Trophoblast cell (in vitro differentiated cells and primary cell): ENCODE data around the gene GOLGA6B.

Experiments used
- DNase-seq, 2 donors: peaks; one replicate each; pipeline ENCODE4 v3.0.0-alpha.2; 2016
- H2AFZ ChIP-seq: 2 replicates; pipeline ENCODE4 v1.6.1; 2013; ENCODE audit warnings: low read length, moderate library complexity, mild to moderate bottlenecking; ENCODE audit not compliant: insufficient read depth, poor library complexity
- H2AK5ac ChIP-seq: 2 replicates; pipeline ENCODE4 v1.6.1; 2013; ENCODE audit warnings: mild to moderate bottlenecking, low read length
- H2BK120ac ChIP-seq: 2 replicates; pipeline ENCODE4 v1.6.1; 2013; ENCODE audit warnings: low read length, mild to moderate bottlenecking, moderate library complexity; ENCODE audit not compliant: insufficient read depth, poor library complexity
- H2BK12ac ChIP-seq: 2 replicates; pipeline ENCODE4 v1.6.1; 2013; ENCODE audit warnings: mild to moderate bottlenecking, low read length, moderate library complexity
- H2BK5ac ChIP-seq: 2 replicates; pipeline ENCODE4 v1.6.1; 2013; ENCODE audit warnings: low read length, low read depth, moderate library complexity, mild to moderate bottlenecking; ENCODE audit not compliant: poor library complexity
- H3K14ac ChIP-seq: 2 replicates; pipeline ENCODE4 v1.6.1; 2013; ENCODE audit warnings: mild to moderate bottlenecking, low read length
- H3K18ac ChIP-seq: 2 replicates; pipeline ENCODE4 v1.6.1; 2013; ENCODE audit warnings: mild to moderate bottlenecking, low read length
- H3K23ac ChIP-seq: 2 replicates; pipeline ENCODE4 v1.6.1; 2013; ENCODE audit warnings: low read length
- H3K27ac ChIP-seq: 2 replicates; pipeline ENCODE4 v1.5.1; 2013; ENCODE audit warnings: low read depth, mild to moderate bottlenecking, inconsistent platforms, low read length, moderate library complexity
- H3K27me3 ChIP-seq: 2 replicates; pipeline ENCODE4 v1.6.1; 2013; ENCODE audit warnings: inconsistent platforms, mild to moderate bottlenecking, low read length, moderate library complexity; ENCODE audit not compliant: insufficient read depth
- H3K36me3 ChIP-seq, 2 experiments: 1 replicate in 1 of 2; 2 replicates in 1 of 2; pipeline ENCODE4 v1.6.1; 2013; ENCODE audit warnings: low read length in 2 of 2, mild to moderate bottlenecking in 2 of 2, moderate library complexity in 1 of 2; ENCODE audit not compliant: insufficient read depth in 2 of 2, control insufficient read depth in 1 of 2
- H3K4ac ChIP-seq: 2 replicates; pipeline ENCODE4 v1.6.1; 2013; ENCODE audit warnings: low read depth, mild to moderate bottlenecking, low read length, moderate library complexity
- H3K4me1 ChIP-seq, 2 experiments: 1 replicate in 1 of 2; 2 replicates in 1 of 2; pipeline ENCODE4 v1.6.1; 2013; ENCODE audit warnings: low read length in 2 of 2, mild to moderate bottlenecking in 2 of 2, moderate library complexity in 1 of 2; ENCODE audit not compliant: insufficient read depth in 2 of 2, control insufficient read depth in 1 of 2
- H3K4me2 ChIP-seq: 2 replicates; pipeline ENCODE4 v1.6.1; 2013; ENCODE audit warnings: inconsistent platforms, mild to moderate bottlenecking, low read length, moderate library complexity
- H3K4me3 ChIP-seq: 2 replicates; pipeline ENCODE4 v1.5.1; 2013; ENCODE audit warnings: mild to moderate bottlenecking, low read depth, low read length, inconsistent platforms
- H3K79me1 ChIP-seq: one replicate; pipeline ENCODE4 v1.6.1; 2013; ENCODE audit warnings: low read length
- H3K79me2 ChIP-seq: 2 replicates; pipeline ENCODE4 v1.6.1; 2013; ENCODE audit warnings: low read length, mild to moderate bottlenecking; ENCODE audit not compliant: control insufficient read depth, insufficient read depth, poor library complexity
- H3K9ac ChIP-seq: 2 replicates; pipeline ENCODE4 v1.6.1; 2013; ENCODE audit warnings: mild to moderate bottlenecking, low read length
- H3K9me3 ChIP-seq: 2 replicates; pipeline ENCODE4 v1.6.1; 2013; ENCODE audit warnings: low read depth, mild to moderate bottlenecking, control low read depth, inconsistent platforms, low read length; ENCODE audit not compliant: insufficient read depth
- H4K12ac ChIP-seq: 2 replicates; pipeline ENCODE4 v1.6.1; 2013; ENCODE audit warnings: low read depth, mild to moderate bottlenecking, low read length, moderate library complexity
- H4K8ac ChIP-seq: 2 replicates; pipeline ENCODE4 v1.6.1; 2013; ENCODE audit warnings: low read depth, mild to moderate bottlenecking, low read length, moderate library complexity
- H4K91ac ChIP-seq: one replicate; pipeline ENCODE4 v1.6.1; 2013; ENCODE audit warnings: low read depth, mild to moderate bottlenecking, low read length, moderate library complexity
- WGBS: extraction: QIAGEN DNeasy Blood & Tissue Kit; methylation state at CpG from one replicate; pipeline ENCODE4 v1.1.7; 2013; ENCODE audit warnings: missing lambda C conversion rate; ENCODE audit not compliant: insufficient read length, insufficient coverage; ENCODE audit errors: extremely low coverage; 5-methylcytosine and 5-hydroxymethylcytosine counted together

GOLGA6B gene

GRCh38 chr15:72688697-72689096 is 34.2 kb downstream of the GOLGA6B start:
- Histone ChIP-seq H3K9ac (no peak overlapping the region), H4K91ac (no peak overlapping the region), H3K4me1 (peaks cover 2 to 3% of the 10 kb centered on the region in 2 experiments), H3K79me2 (no peaks in the 10 kb centered on the region), H2BK5ac (no peak overlapping the region), H3K18ac (no peak overlapping the region), H3K4me2 (no peak overlapping the region), H3K4me3 (no peak overlapping the region), H3K79me1 (peaks cover 9% of the 10 kb centered on the region), H2AK5ac (no peak overlapping the region), H3K4ac (no peak overlapping the region), H3K9me3 (no peaks in the 10 kb centered on the region), H4K8ac (no peak overlapping the region), H2AFZ (no peak overlapping the region), H3K27me3 (no peaks in the 10 kb centered on the region), H2BK12ac (no peak overlapping the region), H3K27ac (no peak overlapping the region), H3K23ac (no peak overlapping the region), H4K12ac (no peak overlapping the region), H3K14ac (no peak overlapping the region), H3K36me3 (no peaks in the 10 kb centered on the region), H2BK120ac (no peak overlapping the region)
- DNase-seq = no peak
- no CpG with 5 or more reads among the region's 5 CpGs for WGBS

- Histone ChIP-seq H2BK12ac (no peak overlapping the region), H3K27ac (no peak overlapping the region), H3K4me1 (no peaks in the 10 kb centered on the region), H4K91ac (no peak overlapping the region), H2AK5ac (no peak overlapping the region), H3K79me2 (no peaks in the 10 kb centered on the region), H3K14ac (no peak overlapping the region), H3K36me3 (no peaks in the 10 kb centered on the region), H3K4me2 (no peak overlapping the region), H3K23ac (no peak overlapping the region), H3K4me3 (no peak overlapping the region), H3K27me3 (no peaks in the 10 kb centered on the region), H4K8ac (no peak overlapping the region), H3K9me3 (no peaks in the 10 kb centered on the region), H3K18ac (no peak overlapping the region), H2AFZ (no peak overlapping the region), H3K9ac (no peak overlapping the region), H2BK120ac (no peak overlapping the region), H4K12ac (no peak overlapping the region), H2BK5ac (no peak overlapping the region), H3K4ac (no peak overlapping the region), H3K79me1 (peaks cover 5% of the 10 kb centered on the region)
- DNase-seq = no peak
- WGBS = no CpG with 5 or more reads among the region's 5 CpGs
Measured at GRCh38 chr15:72690938-72691337, 36.4 kb downstream of the GOLGA6B start.

DNA sequence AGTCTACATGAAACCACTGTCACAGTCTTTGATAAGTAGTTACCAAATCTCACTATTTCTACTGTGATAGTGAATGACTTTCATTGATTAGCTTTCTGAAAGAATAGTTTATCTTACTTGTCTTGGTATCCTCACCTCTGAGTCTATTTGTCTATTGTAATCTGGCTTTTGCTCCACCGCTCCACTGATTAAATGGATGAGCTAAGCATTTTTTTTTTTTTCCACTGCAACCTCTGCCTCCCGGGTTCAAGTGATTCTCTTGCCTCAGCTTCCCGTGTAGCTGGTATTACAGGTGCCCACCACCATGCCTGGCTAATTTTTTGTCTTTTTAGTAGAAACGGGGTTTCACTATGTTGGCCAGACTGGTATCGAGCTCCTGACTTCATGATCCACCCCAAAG is 44.4 kb downstream of the GOLGA6B start:
- no peak overlapping the region for H3K27ac ChIP-seq
- H2AK5ac ChIP-seq = no peak overlapping the region
- no CpG with 5 or more reads among the region's 5 CpGs for WGBS
- H3K4ac ChIP-seq = no peak overlapping the region
- no peaks in the 10 kb centered on the region for H3K4me1 ChIP-seq
- no peak overlapping the region for H3K9ac ChIP-seq
- no peak overlapping the region for H3K4me2 ChIP-seq
- no peak overlapping the region for H2BK120ac ChIP-seq
- H2BK12ac ChIP-seq = no peak overlapping the region
- no peak overlapping the region for H4K91ac ChIP-seq
- no peak overlapping the region for H2BK5ac ChIP-seq
- H3K4me3 ChIP-seq = no peak overlapping the region
- no peak overlapping the region for H4K8ac ChIP-seq
- no peak overlapping the region for H4K12ac ChIP-seq
- no peak overlapping the region for H2AFZ ChIP-seq
- no peaks in the 10 kb centered on the region for H3K27me3 ChIP-seq
- no peaks in the 10 kb centered on the region for H3K79me2 ChIP-seq
- H3K14ac ChIP-seq = no peak overlapping the region
- H3K9me3 ChIP-seq = no peaks in the 10 kb centered on the region
- H3K23ac ChIP-seq = no peak overlapping the region
- no peaks in the 10 kb centered on the region for H3K36me3 ChIP-seq
- DNase-seq = no peak
- no peak overlapping the region for H3K18ac ChIP-seq
- H3K79me1 ChIP-seq = no peaks in the 10 kb centered on the region

DNA sequence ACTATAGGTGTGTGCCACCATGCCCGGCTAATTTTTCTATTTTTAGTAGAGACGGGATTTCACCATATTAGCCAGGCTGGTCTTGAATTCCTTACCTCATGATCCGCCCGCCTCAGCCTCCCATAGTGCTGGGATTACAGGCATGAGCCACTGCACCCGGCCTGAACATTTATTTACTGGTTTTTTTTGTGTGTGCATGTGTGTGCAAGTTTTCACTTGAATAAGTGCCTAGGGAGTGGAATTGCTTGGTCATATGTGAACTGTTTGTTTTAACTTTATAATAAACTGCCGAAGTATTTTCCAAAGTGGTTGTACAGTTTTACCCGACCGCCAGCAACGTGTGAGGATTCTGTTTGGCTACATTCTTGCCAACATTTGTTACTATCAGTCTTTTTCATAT is 45.6 kb downstream of the GOLGA6B start:
- no peak overlapping the region for H4K8ac ChIP-seq
- no peaks in the 10 kb centered on the region for H3K4me1 ChIP-seq
- H4K91ac ChIP-seq = no peak overlapping the region
- H2BK12ac ChIP-seq = no peak overlapping the region
- H3K79me2 ChIP-seq = no peaks in the 10 kb centered on the region
- no peak overlapping the region for H3K9ac ChIP-seq
- no peaks in the 10 kb centered on the region for H3K36me3 ChIP-seq
- H4K12ac ChIP-seq = no peak overlapping the region
- no peak overlapping the region for H2AK5ac ChIP-seq
- no peak overlapping the region for H2BK120ac ChIP-seq
- H3K27me3 ChIP-seq = no peaks in the 10 kb centered on the region
- no peak for DNase-seq
- no peak overlapping the region for H3K23ac ChIP-seq
- WGBS = no CpG with 5 or more reads among the region's 9 CpGs
- H3K9me3 ChIP-seq = no peaks in the 10 kb centered on the region
- H3K18ac ChIP-seq = no peak overlapping the region
- H3K4me3 ChIP-seq = no peak overlapping the region
- H2AFZ ChIP-seq = no peak overlapping the region
- no peak overlapping the region for H2BK5ac ChIP-seq
- H3K14ac ChIP-seq = no peak overlapping the region
- H3K79me1 ChIP-seq = no peaks in the 10 kb centered on the region
- H3K4me2 ChIP-seq = no peak overlapping the region
- H3K27ac ChIP-seq = no peak overlapping the region
- no peak overlapping the region for H3K4ac ChIP-seq
